Activated CD8-positive, alpha-beta memory T cell treated with anti-CD3 and anti-CD28 coated beads for 36 hours (primary cell): ENCODE data around the gene ALAD. TPM values are rescaled to one million over a fixed set of nuclear protein-coding genes. Genes with fewer than 3 reads are reported as not detected.
"Not testable (repeated sequence)": the region's sequence is repeated elsewhere in the genome, so short reads cannot be mapped to it uniquely, and the experiment has no call there.

Experiments used
- CTCF ChIA-PET: fragments of 350-600 bp; sonication (Branson Sonifier 250); formaldehyde crosslinking; loops from one replicate; lab custom pipeline; 2021; ENCODE audit warnings: antibody characterized with exemption; lab: Charles Lee
- POLR2A ChIA-PET: fragments of 350-600 bp; sonication (Branson Sonifier 250); formaldehyde crosslinking; loops from one replicate; lab custom pipeline; 2021; ENCODE audit warnings: antibody characterized with exemption; lab: Charles Lee
- total RNA-seq, 2 experiments: library from RNA; stranded (reverse); gene quantifications; one replicate each; pipeline ENCODE4 v1.2.3, GENCODE V29; 2021

Gene ALAD
- total RNA-seq, 2 experiments from 2014 or later: 18.2 to 20.1 TPM

- ChIA-PET POLR2A (no interaction called here), CTCF (no interaction called here)
These were observed 20.2 kb downstream of the ALAD start for GRCh38 chr9:113380869-113381378.

DNA sequence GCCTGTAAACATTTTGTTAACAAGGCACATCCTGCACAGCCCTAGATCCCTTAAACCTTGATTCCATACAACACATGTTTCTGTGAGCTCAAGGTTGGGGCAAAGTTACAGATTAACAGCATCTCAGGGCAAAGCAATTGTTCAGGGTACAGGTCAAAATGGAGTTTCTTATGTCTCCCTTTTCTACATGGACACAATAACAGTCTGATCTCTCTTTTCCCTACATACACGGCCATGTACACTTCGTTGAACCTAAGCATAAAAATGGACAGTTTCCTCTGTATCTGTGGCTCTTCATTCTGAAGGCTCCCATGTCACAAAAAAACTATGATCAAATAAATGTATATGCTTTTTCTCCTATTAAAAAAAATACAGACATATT lies 21.3 kb downstream of the ALAD start:
- POLR2A ChIA-PET, CTCF ChIA-PET: not testable (repeated sequence)

DNA sequence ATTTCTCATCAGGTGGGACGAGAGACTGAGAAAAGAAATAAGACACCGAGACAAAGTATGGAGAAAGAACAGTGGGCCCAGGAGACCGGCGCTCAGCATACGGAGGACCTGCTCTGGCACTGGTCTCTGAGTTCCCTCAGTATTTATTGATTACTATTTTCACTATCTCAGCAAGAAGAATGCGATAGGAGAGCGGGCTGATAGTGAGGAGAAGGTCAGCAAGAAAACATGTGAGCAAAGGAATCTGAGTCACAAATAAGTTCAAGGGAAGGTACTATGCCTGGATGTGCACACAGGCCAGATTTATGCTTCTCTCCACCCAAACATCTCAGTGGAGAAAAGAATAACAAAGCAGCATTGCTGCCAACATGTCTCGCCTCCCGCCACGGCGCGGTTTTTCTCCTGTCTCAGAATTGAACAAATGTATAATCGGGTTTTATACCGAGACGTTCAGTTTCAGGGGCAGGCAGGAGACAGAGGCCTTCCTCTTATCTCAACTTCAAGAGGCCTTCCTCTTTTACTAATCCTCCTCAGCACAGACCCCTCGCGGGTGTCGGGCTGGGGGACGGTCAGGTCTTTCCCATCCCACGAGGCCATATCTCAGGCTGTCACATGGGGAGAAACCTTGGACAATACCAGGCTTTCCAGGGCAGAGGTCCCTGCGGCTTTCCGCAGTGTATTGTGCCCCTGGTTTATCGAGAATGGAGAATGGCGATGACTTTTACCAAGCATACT lies 21.8 kb downstream of the ALAD start:
- CTCF ChIA-PET, POLR2A ChIA-PET: not testable (repeated sequence)

DNA sequence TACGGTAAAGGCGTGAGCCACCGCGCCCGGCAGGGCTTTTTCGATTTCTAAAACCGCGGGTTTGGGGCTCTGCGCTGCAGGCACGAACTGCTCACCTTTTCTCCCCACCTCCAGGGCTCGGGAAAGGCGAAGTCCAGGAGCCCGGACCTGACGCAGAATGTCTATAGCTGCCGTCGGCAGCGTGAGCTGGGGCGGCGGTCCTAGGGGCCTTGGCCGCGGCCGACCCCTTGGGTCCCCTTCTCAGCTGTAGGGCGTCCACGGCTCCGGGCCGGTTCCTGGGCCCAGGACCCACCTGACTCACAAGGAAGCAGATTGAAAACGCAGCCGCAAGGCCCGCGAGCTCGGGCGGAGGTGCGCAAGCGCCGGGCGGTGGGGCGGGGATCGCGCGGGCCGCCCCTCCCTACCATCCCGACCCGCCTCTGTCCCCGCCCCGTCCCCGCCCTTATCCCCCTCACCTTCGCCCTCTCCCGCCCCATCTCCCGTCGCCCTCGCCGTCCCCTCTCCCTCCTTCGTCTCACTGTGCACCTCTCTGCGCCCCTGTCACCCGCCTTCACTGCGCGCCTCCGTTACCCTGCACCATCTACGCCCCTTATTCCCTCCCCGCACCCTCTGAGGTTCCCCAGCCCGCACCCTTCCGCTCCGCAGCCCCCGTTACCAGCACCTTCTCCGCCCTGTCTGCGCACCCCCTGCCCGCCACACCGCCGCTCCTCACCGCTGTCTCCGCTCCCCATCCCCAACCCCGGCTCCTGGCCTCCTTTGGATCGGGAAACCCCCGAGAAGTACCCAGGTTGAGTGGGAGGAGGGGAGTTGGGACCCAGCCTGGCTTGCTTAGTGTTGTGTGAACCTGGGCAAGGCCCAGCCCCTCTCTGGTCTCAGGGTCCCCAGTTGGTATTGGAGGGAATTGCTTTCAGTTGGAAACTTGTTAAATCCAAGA lies 24.2 kb downstream of the ALAD start, which contains the start of gene HDHD3:
HDHD3 (minus strand) TSS at position 353 of the 934 bp plus-strand sequence. CDS start 2,632 bp downstream, outside the sequence.
- ChIA-PET CTCF (interaction anchor here (1.4 kb wide), 1 partner anchor 102 kb away, joined by 3 read pairs; the partner anchor contains the start of genes CDC26 and PRPF4), POLR2A (interaction anchor here (0.5 to 1.4 kb wide), 7 partner anchors 26 to 224 kb away, joined by 3 to 10 read pairs (median 6); partner anchors contain the start of genes BSPRY, C9orf43, CDC26 and POLE3)

- POLR2A ChIA-PET: interaction anchor here (0.6 to 1.5 kb wide), 5 partner anchors 24 to 895 kb away, joined by 3 to 8 read pairs (median 4); partner anchors contain the start of genes ALAD, CDC26 and PRPF4
- CTCF ChIA-PET: interaction anchor here (0.7 to 1.4 kb wide), 2 partner anchors 100 to 136 kb away, joined by 3 read pairs; partner anchors contain the start of genes CDC26 and PRPF4
These were observed 25.7 kb downstream of the ALAD start for GRCh38 chr9:113375057-113376023.

DNA sequence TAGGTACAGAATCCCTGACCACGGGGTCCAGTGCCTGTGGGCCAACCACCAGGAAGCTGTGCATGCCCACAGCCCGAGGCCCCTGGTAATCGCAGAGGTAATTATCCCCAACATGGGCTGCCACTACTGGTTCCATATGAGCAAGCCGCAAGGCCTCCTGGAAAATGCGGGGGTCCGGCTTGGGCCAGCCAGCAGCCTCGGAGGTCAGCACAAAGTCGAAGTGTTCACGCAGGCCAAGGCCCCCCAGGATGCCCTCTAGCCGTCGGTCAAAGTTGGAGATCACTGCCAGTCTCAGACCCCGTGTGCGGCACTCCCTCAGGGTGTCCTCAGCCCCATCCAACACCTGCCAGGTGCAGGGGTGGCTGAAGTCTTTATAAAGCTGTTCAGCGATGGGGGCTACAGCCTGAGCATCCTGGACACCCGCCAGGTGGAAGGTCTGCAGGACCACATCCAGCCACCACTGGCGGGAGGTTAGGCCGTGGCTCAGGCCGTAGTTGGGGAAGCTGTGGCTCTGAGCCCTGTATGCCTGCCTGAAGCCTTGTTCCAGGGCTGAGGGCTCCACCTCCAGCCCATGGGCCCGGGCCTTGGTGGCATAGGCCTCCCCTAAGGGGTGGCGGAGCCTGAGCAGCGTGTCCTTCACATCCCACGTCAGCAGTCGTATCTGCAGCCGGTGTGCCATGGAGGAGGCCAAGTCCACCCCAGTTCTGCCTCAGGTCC lies 27.2 kb downstream of the ALAD start:
- POLR2A ChIA-PET: interaction anchor here (1.2 kb wide), 1 partner anchor 164 kb away, joined by 3 read pairs; no protein-coding TSS in a partner anchor

DNA sequence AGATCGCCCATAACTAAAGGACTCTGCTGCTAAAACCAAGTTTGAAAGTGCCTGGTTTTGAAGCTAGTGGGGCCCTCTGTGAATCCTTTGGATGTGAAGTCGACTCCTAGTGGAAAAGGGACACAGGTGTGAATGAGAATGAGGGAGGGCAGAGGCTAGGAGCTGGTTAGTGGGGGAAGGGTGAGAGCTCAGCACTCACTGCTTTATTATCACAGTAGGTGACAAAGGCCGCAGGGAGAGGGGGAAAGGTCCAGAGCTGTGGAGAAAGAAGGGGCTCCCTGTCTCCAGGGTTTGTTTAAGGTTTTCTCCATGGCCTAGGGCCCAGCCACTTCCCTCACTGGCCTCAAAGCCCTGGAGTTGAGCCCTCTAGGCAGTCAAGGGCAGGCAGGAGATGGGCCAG lies 27.8 kb downstream of the ALAD start:
- POLR2A ChIA-PET: no interaction called here

More for the DNA sequence above, 27.2 kb downstream of the ALAD start:
- CTCF ChIA-PET: interaction anchor here (1.3 kb wide), 1 partner anchor 12 kb away, joined by 3 read pairs; no protein-coding TSS in a partner anchor

DNA sequence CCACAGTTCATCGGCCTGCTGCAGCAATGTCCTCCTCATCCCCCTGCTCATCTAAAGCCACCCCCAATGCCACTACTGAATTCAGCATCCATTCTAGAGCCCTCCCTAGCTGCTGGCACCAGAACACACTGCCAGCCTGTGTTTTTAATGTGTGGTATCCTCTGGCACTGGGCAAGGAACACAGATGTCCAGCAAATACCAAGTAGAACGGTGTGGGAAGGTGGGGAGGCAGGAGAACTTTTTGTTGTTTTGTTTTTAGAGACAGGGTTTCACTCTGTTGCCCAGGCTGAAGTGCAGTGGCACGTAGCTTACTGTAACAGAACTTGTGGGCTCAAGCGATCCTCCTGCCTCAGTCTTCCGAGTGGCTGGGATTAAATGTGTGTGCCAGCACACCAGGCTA lies 29.0 kb downstream of the ALAD start:
- ChIA-PET POLR2A (no interaction called here), CTCF (no interaction called here)

More for the DNA sequence above, 27.8 kb downstream of the ALAD start:
- CTCF ChIA-PET: interaction anchor here (1.3 kb wide), 1 partner anchor 11 kb away, joined by 3 read pairs; no protein-coding TSS in a partner anchor

- ChIA-PET POLR2A (no interaction called here), CTCF (no interaction called here)
These were observed 30.2 kb downstream of the ALAD start for GRCh38 chr9:113370806-113371325.

DNA sequence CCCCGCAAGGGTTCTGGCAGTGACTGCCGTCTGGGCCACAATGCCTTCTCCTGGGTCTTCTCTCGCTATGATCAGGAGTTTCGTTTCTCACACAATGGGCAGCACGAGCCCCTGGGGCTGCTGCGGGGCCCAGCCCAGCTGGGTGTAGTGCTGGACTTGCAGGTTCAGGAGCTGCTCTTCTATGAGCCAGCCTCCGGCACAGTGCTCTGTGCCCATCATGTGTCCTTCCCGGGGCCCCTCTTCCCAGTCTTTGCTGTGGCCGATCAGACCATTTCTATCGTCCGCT lies 31.3 kb downstream of the ALAD start:
- ChIA-PET CTCF (no interaction called here), POLR2A (no interaction called here)

GRCh38 chr9:113368982-113369854 lies 31.9 kb downstream of the ALAD start:
- CTCF ChIA-PET: interaction anchor here (1.0 kb wide), 1 partner anchor 32 kb away, joined by 3 read pairs; the partner anchor contains the start of gene ALAD
- POLR2A ChIA-PET: no interaction called here

GRCh38 chr9:113368348-113368981 lies 32.6 kb downstream of the ALAD start:
- POLR2A ChIA-PET: no interaction called here
- CTCF ChIA-PET: interaction anchor here (1.0 kb wide), 1 partner anchor 32 kb away, joined by 3 read pairs; the partner anchor contains the start of gene ALAD

- POLR2A ChIA-PET: interaction anchor here (0.6 to 0.7 kb wide), 2 partner anchors 60 to 81 kb away, joined by 3 to 4 read pairs; no protein-coding TSS in a partner anchor
These were observed 35.4 kb downstream of the ALAD start for GRCh38 chr9:113365652-113366051.

DNA sequence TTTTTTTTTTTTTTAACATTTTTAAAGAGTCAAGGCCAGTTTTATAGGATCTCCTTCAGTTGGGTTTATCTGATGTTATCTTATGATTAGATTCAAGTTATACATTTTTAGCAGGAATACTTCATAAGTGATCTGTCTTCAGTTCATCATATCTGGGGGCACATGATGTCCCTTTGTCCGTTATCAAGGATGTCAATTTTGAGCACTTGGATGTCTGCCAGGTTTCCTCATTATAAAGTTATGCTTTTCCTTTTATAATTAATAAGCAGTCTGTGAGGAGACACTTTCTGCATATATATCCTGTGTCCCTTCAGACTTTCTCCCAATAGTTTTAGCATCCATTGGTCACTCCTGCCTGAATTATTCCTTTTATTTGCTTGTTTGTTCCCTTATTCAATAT lies 36.1 kb downstream of the ALAD start:
- CTCF ChIA-PET: no interaction called here
- POLR2A ChIA-PET: interaction anchor here (0.6 kb wide), 1 partner anchor 59 kb away, joined by 4 read pairs; no protein-coding TSS in a partner anchor

More at GRCh38 chr9:113365652-113366051, 35.4 kb downstream of the ALAD start:
- CTCF ChIA-PET: interaction anchor here (0.7 kb wide), 1 partner anchor 45 kb away, joined by 3 read pairs; the partner anchor contains the start of genes C9orf43 and POLE3

GRCh38 chr9:113363336-113363735 lies 37.7 kb downstream of the ALAD start:
- POLR2A ChIA-PET: no interaction called here
- CTCF ChIA-PET: no interaction called here
